A549 (cell line): Measurements from ENCODE around the gene AP3S2. TPM values are rescaled to one million over a fixed set of nuclear protein-coding genes. Genes with fewer than 3 reads are reported as not detected.
A peak's percentile ranks its signal among the peaks of the same experiment; 100 is the strongest.

Source experiments
- ATAC-seq, 2 experiments: fragments of 200-7000 bp in 1 of 2; fragments of >200 bp in 1 of 2; cut with Nextera tagmentation in 1 of 2; cut with Tn5 transposase in 1 of 2; 3 replicates each; pipeline versions ENCODE4 v1.8.0 to v1.9.1; 2018 to 2020; ENCODE audit warnings: mild to moderate bottlenecking in 1 of 2, moderate library complexity in 1 of 2
- CTCF ChIA-PET: fragments of 300-600 bp; sonication (Branson Sonifier 250); formaldehyde crosslinking; extraction: SDS; loops from one replicate; lab custom pipeline; 2021; ENCODE audit warnings: antibody characterized with exemption, inconsistent platforms; lab: Yijun Ruan, JAX
- POLR2A ChIA-PET: fragments of 350-600 bp; formaldehyde crosslinking; extraction: SDS; loops from one replicate; lab custom pipeline; 2021; ENCODE audit warnings: antibody characterized with exemption, inconsistent platforms; lab: Yijun Ruan, JAX
- DNase-seq, 2 experiments: peaks; one replicate each; pipeline versions ENCODE4 v3.0.0 to v3.0.0-alpha.2; 2011 to 2016; ENCODE audit warnings: low read depth in 1 of 2, low spot score in 1 of 2
- FAIRE-seq: peaks from 2 replicates; lab custom pipeline; 2011; peaks lifted over from hg19 to GRCh38; lab: Jason Lieb, UNC
- H3K27ac ChIP-seq, 2 experiments: fragments of >200 bp; sonication (Bioruptor Twin); formaldehyde crosslinking; 3 replicates each; pipeline ENCODE4 v1.5.1; 2016 to 2017
- H3K4me1 ChIP-seq: fragments of >200 bp; sonication (Bioruptor Twin); formaldehyde crosslinking; 3 replicates; pipeline ENCODE4 v1.6.1; 2016
- H3K4me2 ChIP-seq: fragments of >200 bp; sonication (Bioruptor Twin); formaldehyde crosslinking; 3 replicates; pipeline ENCODE4 v1.6.1; 2016
- H3K4me3 ChIP-seq: fragments of >200 bp; sonication (Bioruptor Twin); formaldehyde crosslinking; 3 replicates; pipeline ENCODE4 v1.5.1; 2016
- H3K9me3 ChIP-seq: fragments of >200 bp; sonication (Bioruptor Twin); formaldehyde crosslinking; 3 replicates; pipeline ENCODE4 v1.6.1; 2016
- ATOH8 ChIP-seq: fragments of 250-450 bp; sonication (Bioruptor Pico); IDR thresholded peaks from 2 replicates; pipeline ENCODE4 v1.5.0; 2020; ENCODE audit warnings: low read depth, mild to moderate bottlenecking, moderate library complexity
- ESRRA ChIP-seq: fragments of 150-350 bp; IDR thresholded peaks from 2 replicates; pipeline ENCODE4 v1.6.1; 2014; ENCODE audit warnings: mild to moderate bottlenecking, low read length, borderline replicate concordance
- HOXB13 ChIP-seq: fragments of 250-450 bp; sonication (Bioruptor Pico); IDR thresholded peaks from 2 replicates; pipeline ENCODE4 v1.5.0; 2020; ENCODE audit warnings: low read depth, mild to moderate bottlenecking, moderate library complexity
- JUNB ChIP-seq: fragments of >200 bp; sonication (Bioruptor Twin); formaldehyde crosslinking; IDR thresholded peaks from 2 replicates; pipeline ENCODE4 v1.6.1; 2016
- KDM5A ChIP-seq: fragments of 200-600 bp; sonication (generic); IDR thresholded peaks from 2 replicates; pipeline ENCODE4 v1.6.1; 2016; ENCODE audit warnings: antibody characterized with exemption, mild to moderate bottlenecking
- MAFK ChIP-seq: fragments of 450-650 bp; IDR thresholded peaks from 2 replicates; pipeline ENCODE4 v1.6.1; 2014; ENCODE audit not compliant: partially characterized antibody
- RARB ChIP-seq: fragments of 250-450 bp; sonication (Bioruptor Pico); IDR thresholded peaks from 2 replicates; pipeline ENCODE4 v1.8.0; 2021; ENCODE audit warnings: mild to moderate bottlenecking, moderate library complexity
- RCOR1 ChIP-seq: fragments of 150-350 bp; IDR thresholded peaks from 2 replicates; pipeline ENCODE4 v1.6.1; 2014; ENCODE audit warnings: antibody characterized with exemption, low read length, low read depth
- RFX5 ChIP-seq: fragments of 450-650 bp; IDR thresholded peaks from 2 replicates; pipeline ENCODE4 v1.7.1; 2014; ENCODE audit warnings: antibody characterized with exemption, mild to moderate bottlenecking, moderate library complexity
- ZSCAN20 ChIP-seq: fragments of 250-450 bp; sonication (Bioruptor Pico); IDR thresholded peaks from 2 replicates; pipeline ENCODE4 v1.8.0; 2022; ENCODE audit warnings: mild to moderate bottlenecking, moderate library complexity
- WGBS: methylation state at CpG from one replicate; pipeline ENCODE4 v1.1.6; 2017; ENCODE audit errors: missing lambda C conversion rate; 5-methylcytosine and 5-hydroxymethylcytosine counted together
- polyA plus RNA-seq, 4 experiments: library from polyadenylated mRNA; depleted of rRNA in 3 of 4; stranded (reverse); fragments of >200 nt; fragmentation: RNase III in 1 of 4; extraction: RNeasy Plus Mini Kit Qiagen cat#74134 plus additional on column Dnase treatment in 1 of 4; gene quantifications; 2 replicates in 3 of 4; 3 replicates in 1 of 4; pipeline ENCODE4 v1.2.3, GENCODE V29; 2011 to 2017
- small RNA-seq, 6 experiments: library from RNA; depleted of rRNA; stranded (forward); fragments of <200 nt; gene quantifications; one replicate each; pipeline ENCODE3, GENCODE V24; 2012

The AP3S2 gene
- polyA plus RNA-seq, 2 of the 4 experiments (the other 2 are of a cell fraction): 85.1 to 85.9 TPM

- ChIA-PET CTCF (interaction anchor here (0.6 to 2.1 kb wide), 10 partner anchors 8 to 96 kb away, joined by 3 to 13 read pairs (median 4); no protein-coding TSS in a partner anchor), POLR2A (interaction anchor here (1.1 kb wide), 1 partner anchor 113 kb away, joined by 3 read pairs; the partner anchor contains the start of gene AP3S2)
- DNase-seq (peak in 1 of 2 experiments; percentile 36), ATAC-seq (0 out of 6 replicates have a peak, but pooled peaks of 1 of the 2 experiments have one; percentile 1), FAIRE-seq (no peak)
- Histone ChIP-seq H3K9me3 (no peaks in the 10 kb centered on the region), H3K27ac (peak overlapping the region in 1 of 2 experiments; percentile 16; a peak in 4 of 6 replicates), H3K4me1 (peaks cover 37% of the 10 kb centered on the region), H3K4me3 (no peak overlapping the region), H3K4me2 (no peak overlapping the region)
- WGBS: 55% methylated on average over 6 of the region's 6 CpGs
- TF ChIP-seq RCOR1: no peak
- no peak for TF ChIP-seq JUNB
- TF ChIP-seq RFX5: no peak
- TF ChIP-seq KDM5A: no peak
Observed at GRCh38 chr15:89781055-89781454, 112.7 kb downstream of the AP3S2 start.

GRCh38 chr15:89780601-89781000 is 113.2 kb downstream of the AP3S2 start:
- no peak overlapping the region for H3K4me3 ChIP-seq
- POLR2A ChIA-PET: interaction anchor here (1.1 kb wide), 1 partner anchor 113 kb away, joined by 3 read pairs; the partner anchor contains the start of gene AP3S2
- FAIRE-seq: no peak
- CTCF ChIA-PET: interaction anchor here (0.5 to 2.1 kb wide), 9 partner anchors 8 to 96 kb away, joined by 3 to 13 read pairs (median 4); no protein-coding TSS in a partner anchor
- WGBS: 83% methylated on average over 6 of the region's 6 CpGs
- no peak overlapping the region for H3K4me2 ChIP-seq
- no peak for TF ChIP-seq ZSCAN20
- peak; percentile 79 for TF ChIP-seq MAFK
- no peak for TF ChIP-seq ESRRA
- TF ChIP-seq HOXB13 (CRISPR knock-in tag): no peak
- TF ChIP-seq RARB (CRISPR knock-in tag): no peak
- no peak for TF ChIP-seq ATOH8
- TF ChIP-seq, all 56 proteins: peak for 1
- Histone ChIP-seq H3K9me3 (no peaks in the 10 kb centered on the region), H3K27ac (peak overlapping the region in 1 of 2 experiments; percentile 16; a peak in 3 of 6 replicates), H3K4me1 (peaks cover 36% of the 10 kb centered on the region)
- DNase-seq (no peak), ATAC-seq (no peak)

Small RNAs within 50 kb of the gene (small RNA-seq; reads per million reads assigned to genes)
- 0 to 2.3 (median 0) reads per million in 6 experiments for gene MIR5009
- gene MIR5094: 0 to 4.8 (median 0.24) reads per million in 6 experiments
- 0 reads per million in 6 experiments for gene RNU6-1111P
- gene RNU7-111P: 0 reads per million in 6 experiments

Other genes with a start within 250 kb of the AP3S2 start
- gene KIF7, start 238.5 kb downstream of the AP3S2 start, polyA plus RNA-seq (2011; rRNA removed): 2.1 and 2.2 TPM in 2 replicates
- 3.3 to 4.1 TPM (median 3.9 TPM) in 3 replicates for gene KIF7, start 238.5 kb downstream of the AP3S2 start, polyA plus RNA-seq (2017; fragmentation: RNase III; extraction: RNeasy Plus Mini Kit Qiagen cat#74134 plus additional on column Dnase treatment)
- 0.56 and 0.74 TPM in 2 replicates for gene PLIN1, start 214.6 kb downstream of the AP3S2 start, polyA plus RNA-seq (2011; rRNA removed)
- gene PLIN1, start 214.6 kb downstream of the AP3S2 start, polyA plus RNA-seq (2017; fragmentation: RNase III; extraction: RNeasy Plus Mini Kit Qiagen cat#74134 plus additional on column Dnase treatment): 0.13 to 0.28 TPM (median 0.27 TPM) in 3 replicates
- 8.1 and 11.3 TPM in 2 replicates for gene PEX11A, start 203.2 kb downstream of the AP3S2 start, polyA plus RNA-seq (2011; rRNA removed)
- 5.2 to 6.3 TPM (median 6.0 TPM) in 3 replicates for gene PEX11A, start 203.2 kb downstream of the AP3S2 start, polyA plus RNA-seq (2017; fragmentation: RNase III; extraction: RNeasy Plus Mini Kit Qiagen cat#74134 plus additional on column Dnase treatment)
- gene WDR93, start 203.2 kb downstream of the AP3S2 start, polyA plus RNA-seq (2011; rRNA removed): 0.26 and 0.38 TPM in 2 replicates
- 0.10 to 0.16 TPM (median 0.12 TPM) in 3 replicates for gene WDR93, start 203.2 kb downstream of the AP3S2 start, polyA plus RNA-seq (2017; fragmentation: RNase III; extraction: RNeasy Plus Mini Kit Qiagen cat#74134 plus additional on column Dnase treatment)
- 1.2 and 1.7 TPM in 2 replicates for gene MESP1, start 142.7 kb downstream of the AP3S2 start, polyA plus RNA-seq (2011; rRNA removed)
- gene MESP1, start 142.7 kb downstream of the AP3S2 start, polyA plus RNA-seq (2017; fragmentation: RNase III; extraction: RNeasy Plus Mini Kit Qiagen cat#74134 plus additional on column Dnase treatment): 2.3 to 2.8 TPM (median 2.7 TPM) in 3 replicates
- gene MESP2, start 117.7 kb downstream of the AP3S2 start, polyA plus RNA-seq (2011; rRNA removed): 0.22 and 0.24 TPM in 2 replicates
- 0.50 to 0.57 TPM (median 0.53 TPM) in 3 replicates for gene MESP2, start 117.7 kb downstream of the AP3S2 start, polyA plus RNA-seq (2017; fragmentation: RNase III; extraction: RNeasy Plus Mini Kit Qiagen cat#74134 plus additional on column Dnase treatment)
- gene ANPEP, start 79.1 kb downstream of the AP3S2 start, polyA plus RNA-seq (2011; rRNA removed): 3.8 and 5.3 TPM in 2 replicates
- gene ANPEP, start 79.1 kb downstream of the AP3S2 start, polyA plus RNA-seq (2017; fragmentation: RNase III; extraction: RNeasy Plus Mini Kit Qiagen cat#74134 plus additional on column Dnase treatment): 9.3 to 12.5 TPM (median 9.9 TPM) in 3 replicates
- 19.4 and 20.3 TPM in 2 replicates for gene ARPIN, start 19.0 kb upstream of the AP3S2 start, polyA plus RNA-seq (2011; rRNA removed)
- 14.0 to 20.2 TPM (median 17.2 TPM) in 3 replicates for gene ARPIN, start 19.0 kb upstream of the AP3S2 start, polyA plus RNA-seq (2017; fragmentation: RNase III; extraction: RNeasy Plus Mini Kit Qiagen cat#74134 plus additional on column Dnase treatment)
- 2.6 and 5.0 TPM in 2 replicates for gene ZNF710, start 107.3 kb upstream of the AP3S2 start, polyA plus RNA-seq (2011; rRNA removed)
- gene ZNF710, start 107.3 kb upstream of the AP3S2 start, polyA plus RNA-seq (2017; fragmentation: RNase III; extraction: RNeasy Plus Mini Kit Qiagen cat#74134 plus additional on column Dnase treatment): 7.2 to 10.2 TPM (median 7.8 TPM) in 3 replicates
- gene IDH2, start 208.5 kb upstream of the AP3S2 start, polyA plus RNA-seq (2011; rRNA removed): 31.8 and 37.7 TPM in 2 replicates
- 29.9 to 32.8 TPM (median 32.2 TPM) in 3 replicates for gene IDH2, start 208.5 kb upstream of the AP3S2 start, polyA plus RNA-seq (2017; fragmentation: RNase III; extraction: RNeasy Plus Mini Kit Qiagen cat#74134 plus additional on column Dnase treatment)